Activated CD4-positive, alpha-beta memory T cell treated with anti-CD3 and anti-CD28 coated beads, Interleukin-2, amount 10 ng/mL, durations not matched to agents 7 days and 5 days (primary cell): ENCODE results near the gene BMPR1B. TPM values are rescaled to one million over a fixed set of nuclear protein-coding genes. Genes with fewer than 3 reads are reported as not detected.

Experiments used
- CTCF ChIA-PET: fragments of 350-600 bp; sonication (Branson Sonifier 250); formaldehyde crosslinking; loops from one replicate; lab custom pipeline; 2021; ENCODE audit warnings: antibody characterized with exemption, inconsistent platforms; lab: Charles Lee
- POLR2A ChIA-PET: fragments of 350-600 bp; sonication (Branson Sonifier 250); formaldehyde crosslinking; loops from one replicate; lab custom pipeline; 2021; ENCODE audit warnings: antibody characterized with exemption; lab: Charles Lee
- DNase-seq: peaks from one replicate; pipeline ENCODE4 v3.0.0-alpha.2; 2020
- H3K27ac Mint-ChIP-seq: one replicate; pipeline ENCODE4 v1.8.0; 2021; ENCODE audit warnings: mild to moderate bottlenecking, mixed read lengths
- H3K27me3 Mint-ChIP-seq: one replicate; pipeline ENCODE4 v1.8.0; 2021; ENCODE audit warnings: mixed read lengths
- H3K36me3 Mint-ChIP-seq: one replicate; pipeline ENCODE4 v1.8.0; 2021; ENCODE audit warnings: low read depth, mixed read lengths
- H3K4me1 Mint-ChIP-seq: one replicate; pipeline ENCODE4 v1.8.0; 2021; ENCODE audit warnings: mixed read lengths
- H3K4me3 Mint-ChIP-seq: one replicate; pipeline ENCODE4 v1.8.0; 2021; ENCODE audit warnings: mild to moderate bottlenecking, mixed read lengths
- H3K9me3 Mint-ChIP-seq: one replicate; pipeline ENCODE4 v1.8.0; 2021; ENCODE audit warnings: mixed read lengths
- total RNA-seq, 2 experiments: library from RNA; stranded (reverse); gene quantifications; one replicate each; pipeline ENCODE4 v1.2.3, GENCODE V29; 2021

BMPR1B gene
- total RNA-seq, 2 experiments from 2014 or later, result not detected

- no peaks in the 10 kb centered on the region for H3K9me3 Mint-ChIP-seq
- H3K27me3 Mint-ChIP-seq, result peaks cover 2% of the 10 kb centered on the region
- ChIA-PET POLR2A (no interaction called here), CTCF (no interaction called here)
- no peak overlapping the region for H3K4me3 Mint-ChIP-seq
- no peaks in the 10 kb centered on the region for H3K36me3 Mint-ChIP-seq
- no peak overlapping the region for H3K27ac Mint-ChIP-seq
- DNase-seq, result no peak
- no peaks in the 10 kb centered on the region for H3K4me1 Mint-ChIP-seq
These were observed 177.1 kb downstream of the BMPR1B start for GRCh38 chr4:94934864-94935263.

- H3K4me1 Mint-ChIP-seq, result no peaks in the 10 kb centered on the region
- no peaks in the 10 kb centered on the region for H3K36me3 Mint-ChIP-seq
- no peak overlapping the region for H3K27ac Mint-ChIP-seq
- ChIA-PET CTCF (no interaction called here), POLR2A (no interaction called here)
- H3K4me3 Mint-ChIP-seq, result no peak overlapping the region
- peaks cover 2% of the 10 kb centered on the region for H3K27me3 Mint-ChIP-seq
- no peaks in the 10 kb centered on the region for H3K9me3 Mint-ChIP-seq
- DNase-seq, result no peak
These were observed 179.1 kb downstream of the BMPR1B start for GRCh38 chr4:94936854-94937253.

GRCh38 chr4:94939791-94940519 is 182.2 kb downstream of the BMPR1B start:
- Mint-ChIP-seq H3K36me3 (no peaks in the 10 kb centered on the region), H3K27ac (no peak overlapping the region), H3K9me3 (no peaks in the 10 kb centered on the region), H3K27me3 (peaks cover 2% of the 10 kb centered on the region), H3K4me3 (no peak overlapping the region), H3K4me1 (no peaks in the 10 kb centered on the region)
- CTCF ChIA-PET, result no interaction called here
- DNase-seq, result no peak
- POLR2A ChIA-PET, result no interaction called here

DNA sequence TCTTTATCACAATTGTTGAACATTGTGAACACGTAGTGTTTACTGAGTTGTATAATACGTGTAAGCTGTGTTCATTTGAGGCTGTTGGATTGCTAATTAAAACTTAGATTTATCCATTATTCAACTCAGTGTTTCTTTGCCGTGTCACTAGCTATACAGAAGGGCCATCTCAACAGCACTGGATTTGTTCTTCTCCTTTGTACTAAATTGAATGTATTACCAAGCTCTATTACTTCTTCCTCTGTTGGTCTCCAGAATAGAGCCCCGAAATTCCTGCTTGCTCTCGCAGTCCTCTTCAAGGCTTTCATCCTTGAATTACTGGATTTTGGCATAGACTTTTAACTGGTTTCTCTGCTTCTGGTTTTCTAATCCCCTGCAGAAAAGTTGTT is 182.8 kb downstream of the BMPR1B start:
- no peaks in the 10 kb centered on the region for H3K9me3 Mint-ChIP-seq
- POLR2A ChIA-PET, result no interaction called here

DNA sequence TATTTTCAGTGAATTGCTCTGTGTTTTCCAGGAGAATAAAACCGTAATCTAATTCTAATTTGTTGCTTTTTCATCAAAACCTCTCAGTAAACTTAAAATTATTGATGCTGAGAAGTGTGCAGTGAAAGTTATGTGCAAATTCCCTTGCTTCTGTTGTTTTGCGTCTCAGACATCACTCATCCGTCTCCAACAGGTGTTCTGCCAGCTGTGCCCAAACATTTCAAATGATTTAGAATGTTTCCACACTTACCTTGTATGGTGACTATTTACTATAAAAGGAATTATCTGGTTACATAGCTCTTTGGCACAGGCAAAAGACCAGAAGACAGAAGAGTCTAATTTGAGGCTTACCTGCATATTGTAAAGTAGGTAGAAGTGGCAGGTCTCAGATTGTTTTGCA is 184.0 kb downstream of the BMPR1B start:
- Mint-ChIP-seq H3K27ac (no peak overlapping the region), H3K4me3 (no peak overlapping the region), H3K4me1 (no peaks in the 10 kb centered on the region), H3K9me3 (no peaks in the 10 kb centered on the region), H3K27me3 (peaks cover 2% of the 10 kb centered on the region), H3K36me3 (no peaks in the 10 kb centered on the region)
- ChIA-PET POLR2A (no interaction called here), CTCF (no interaction called here)
- no peak for DNase-seq

More for the DNA sequence above, 182.8 kb downstream of the BMPR1B start:
- Mint-ChIP-seq H3K4me1 (no peaks in the 10 kb centered on the region), H3K27ac (no peak overlapping the region), H3K4me3 (no peak overlapping the region), H3K36me3 (no peaks in the 10 kb centered on the region), H3K27me3 (peaks cover 2% of the 10 kb centered on the region)
- no peak for DNase-seq
- CTCF ChIA-PET, result no interaction called here

- POLR2A ChIA-PET, result no interaction called here
These were observed 187.0 kb downstream of the BMPR1B start for GRCh38 chr4:94944726-94945125.

GRCh38 chr4:94947681-94948108 is 189.9 kb downstream of the BMPR1B start:
- POLR2A ChIA-PET, result no interaction called here
- H3K4me1 Mint-ChIP-seq, result no peaks in the 10 kb centered on the region

More at GRCh38 chr4:94944726-94945125, 187.0 kb downstream of the BMPR1B start:
- H3K27me3 Mint-ChIP-seq, result no peaks in the 10 kb centered on the region
- DNase-seq, result no peak
- no peaks in the 10 kb centered on the region for H3K9me3 Mint-ChIP-seq
- no peak overlapping the region for H3K4me3 Mint-ChIP-seq
- CTCF ChIA-PET, result no interaction called here
- no peaks in the 10 kb centered on the region for H3K36me3 Mint-ChIP-seq
- no peaks in the 10 kb centered on the region for H3K4me1 Mint-ChIP-seq
- no peak overlapping the region for H3K27ac Mint-ChIP-seq

DNA sequence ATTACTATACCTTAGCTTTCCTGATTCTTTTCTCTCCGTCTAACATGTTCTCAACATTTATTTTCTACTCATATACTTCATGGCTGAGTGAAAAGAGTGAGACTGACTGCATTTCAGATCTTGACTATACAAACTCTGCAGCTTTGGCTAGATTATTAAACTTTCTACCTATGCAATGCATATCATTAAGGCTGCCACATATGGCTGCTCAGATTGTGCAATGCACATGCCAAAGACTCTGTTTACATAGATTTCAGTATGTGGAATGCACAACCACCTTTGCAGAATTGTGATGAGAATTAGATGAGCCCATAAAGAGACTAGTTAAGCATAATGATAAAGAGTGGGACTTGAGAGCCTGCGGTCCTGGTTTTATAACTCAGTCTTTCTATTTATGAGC is 196.5 kb downstream of the BMPR1B start:
- Mint-ChIP-seq H3K27me3 (no peaks in the 10 kb centered on the region), H3K27ac (no peak overlapping the region), H3K36me3 (no peaks in the 10 kb centered on the region), H3K9me3 (no peaks in the 10 kb centered on the region), H3K4me1 (no peaks in the 10 kb centered on the region), H3K4me3 (no peak overlapping the region)
- ChIA-PET CTCF (no interaction called here), POLR2A (no interaction called here)
- DNase-seq, result no peak

More at GRCh38 chr4:94947681-94948108, 189.9 kb downstream of the BMPR1B start:
- DNase-seq, result no peak
- H3K27me3 Mint-ChIP-seq, result no peaks in the 10 kb centered on the region
- no peak overlapping the region for H3K4me3 Mint-ChIP-seq
- CTCF ChIA-PET, result no interaction called here
- H3K27ac Mint-ChIP-seq, result no peak overlapping the region
- no peaks in the 10 kb centered on the region for H3K36me3 Mint-ChIP-seq
- no peaks in the 10 kb centered on the region for H3K9me3 Mint-ChIP-seq

- Mint-ChIP-seq H3K9me3 (no peaks in the 10 kb centered on the region), H3K27me3 (no peaks in the 10 kb centered on the region), H3K4me3 (no peak overlapping the region), H3K27ac (no peak overlapping the region), H3K36me3 (no peaks in the 10 kb centered on the region), H3K4me1 (no peaks in the 10 kb centered on the region)
- no peak for DNase-seq
- ChIA-PET POLR2A (no interaction called here), CTCF (interaction anchor here (0.7 kb wide), 2 partner anchors 31 to 42 kb away, joined by 3 to 4 read pairs; no protein-coding TSS in a partner anchor)
These were observed 199.3 kb downstream of the BMPR1B start for GRCh38 chr4:94957030-94957429.

DNA sequence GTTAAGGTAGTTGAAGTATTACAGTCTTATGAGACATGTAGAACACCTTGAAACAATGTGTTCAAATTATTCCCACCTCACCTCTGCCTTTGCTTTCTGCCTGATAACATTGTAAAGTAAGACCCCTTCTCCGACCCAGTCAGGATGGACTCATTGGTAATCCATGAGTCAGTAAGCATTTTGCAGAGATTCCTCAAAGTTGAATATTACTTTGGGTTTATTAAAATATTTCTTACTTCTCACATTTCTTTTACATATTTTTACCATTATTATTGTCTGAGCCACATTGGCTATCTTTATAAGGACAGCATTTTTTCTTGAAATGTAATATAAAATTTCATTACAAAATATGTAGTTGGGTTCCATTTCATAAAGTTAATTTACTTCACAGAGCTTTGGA is 201.6 kb downstream of the BMPR1B start:
- no peaks in the 10 kb centered on the region for H3K36me3 Mint-ChIP-seq
- H3K27ac Mint-ChIP-seq, result no peak overlapping the region
- H3K9me3 Mint-ChIP-seq, result no peaks in the 10 kb centered on the region
- H3K4me3 Mint-ChIP-seq, result no peak overlapping the region
- POLR2A ChIA-PET, result no interaction called here
- no peaks in the 10 kb centered on the region for H3K27me3 Mint-ChIP-seq
- CTCF ChIA-PET, result no interaction called here
- DNase-seq, result no peak
- no peaks in the 10 kb centered on the region for H3K4me1 Mint-ChIP-seq

DNA sequence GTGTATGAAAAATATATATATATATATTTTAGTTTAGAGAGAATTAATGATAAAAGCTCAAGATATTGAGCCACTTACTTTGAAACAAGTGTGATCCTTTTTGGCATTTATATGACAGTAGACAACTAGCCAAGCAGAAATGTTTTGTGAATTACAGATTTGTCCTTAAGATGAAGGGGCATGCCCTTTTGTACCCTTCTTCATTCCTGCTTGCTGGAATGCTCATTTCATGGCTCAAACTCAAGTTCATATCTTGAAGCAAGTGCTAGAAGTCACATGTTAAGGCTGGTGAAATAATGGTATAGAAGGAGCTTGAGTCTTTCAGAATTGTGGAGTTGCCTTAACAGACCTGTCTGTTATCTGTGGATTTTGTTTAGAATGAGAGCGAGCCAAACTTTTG is 203.0 kb downstream of the BMPR1B start:
- Mint-ChIP-seq H3K27me3 (no peaks in the 10 kb centered on the region), H3K36me3 (no peaks in the 10 kb centered on the region), H3K4me3 (no peak overlapping the region), H3K9me3 (no peaks in the 10 kb centered on the region), H3K4me1 (no peaks in the 10 kb centered on the region), H3K27ac (no peak overlapping the region)
- ChIA-PET POLR2A (no interaction called here), CTCF (no interaction called here)
- no peak for DNase-seq

- CTCF ChIA-PET, result no interaction called here
- Mint-ChIP-seq H3K36me3 (no peaks in the 10 kb centered on the region), H3K27ac (no peak overlapping the region), H3K4me3 (no peak overlapping the region), H3K4me1 (no peaks in the 10 kb centered on the region), H3K9me3 (no peaks in the 10 kb centered on the region), H3K27me3 (no peaks in the 10 kb centered on the region)
- POLR2A ChIA-PET, result no interaction called here
- no peak for DNase-seq
These were observed 203.7 kb downstream of the BMPR1B start for GRCh38 chr4:94961420-94961819.

DNA sequence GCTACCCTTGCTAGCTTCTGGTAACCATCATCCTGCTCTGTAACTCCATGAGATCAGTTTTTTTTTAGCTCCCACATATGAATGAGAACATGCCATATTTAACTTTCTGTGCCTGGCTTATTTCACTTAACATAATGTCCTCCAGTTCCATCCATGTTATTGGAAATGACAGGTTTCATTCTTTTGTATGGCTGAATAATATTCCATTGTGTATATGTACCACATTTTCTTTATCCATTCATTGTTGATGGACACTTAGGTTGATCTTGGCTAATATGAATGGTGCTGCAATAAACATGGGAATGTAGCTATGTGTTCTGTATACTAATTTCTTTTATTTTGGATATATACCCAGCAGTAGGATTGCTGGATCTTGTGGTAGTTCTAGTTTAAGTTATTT is 204.7 kb downstream of the BMPR1B start:
- H3K27ac Mint-ChIP-seq, result no peak overlapping the region
- POLR2A ChIA-PET, result no interaction called here
- H3K27me3 Mint-ChIP-seq, result no peaks in the 10 kb centered on the region

GRCh38 chr4:94965852-94966251 is 208.1 kb downstream of the BMPR1B start:
- H3K27me3 Mint-ChIP-seq, result no peaks in the 10 kb centered on the region
- ChIA-PET CTCF (no interaction called here), POLR2A (no interaction called here)
- no peaks in the 10 kb centered on the region for H3K36me3 Mint-ChIP-seq
- H3K27ac Mint-ChIP-seq, result no peak overlapping the region
- no peak overlapping the region for H3K4me3 Mint-ChIP-seq
- H3K9me3 Mint-ChIP-seq, result no peaks in the 10 kb centered on the region
- H3K4me1 Mint-ChIP-seq, result no peaks in the 10 kb centered on the region
- no peak for DNase-seq

More for the DNA sequence above, 204.7 kb downstream of the BMPR1B start:
- H3K9me3 Mint-ChIP-seq, result no peaks in the 10 kb centered on the region
- no peaks in the 10 kb centered on the region for H3K4me1 Mint-ChIP-seq
- CTCF ChIA-PET, result no interaction called here
- no peaks in the 10 kb centered on the region for H3K36me3 Mint-ChIP-seq
- no peak for DNase-seq
- H3K4me3 Mint-ChIP-seq, result no peak overlapping the region
